HG02885 (cell line): Measurements from ENCODE around the gene ADGRE2.
"Not testable (repeated sequence)": the region's sequence is repeated elsewhere in the genome, so short reads cannot be mapped to it uniquely, and the experiment has no call there.

Source experiments
- ATAC-seq: cut with Tn5 transposase; IDR thresholded peaks from one replicate; pipeline ENCODE4 v1.9.1; 2021; ENCODE audit warnings: mild to moderate bottlenecking; ENCODE audit not compliant: unreplicated experiment, poor library complexity

The ADGRE2 gene

DNA sequence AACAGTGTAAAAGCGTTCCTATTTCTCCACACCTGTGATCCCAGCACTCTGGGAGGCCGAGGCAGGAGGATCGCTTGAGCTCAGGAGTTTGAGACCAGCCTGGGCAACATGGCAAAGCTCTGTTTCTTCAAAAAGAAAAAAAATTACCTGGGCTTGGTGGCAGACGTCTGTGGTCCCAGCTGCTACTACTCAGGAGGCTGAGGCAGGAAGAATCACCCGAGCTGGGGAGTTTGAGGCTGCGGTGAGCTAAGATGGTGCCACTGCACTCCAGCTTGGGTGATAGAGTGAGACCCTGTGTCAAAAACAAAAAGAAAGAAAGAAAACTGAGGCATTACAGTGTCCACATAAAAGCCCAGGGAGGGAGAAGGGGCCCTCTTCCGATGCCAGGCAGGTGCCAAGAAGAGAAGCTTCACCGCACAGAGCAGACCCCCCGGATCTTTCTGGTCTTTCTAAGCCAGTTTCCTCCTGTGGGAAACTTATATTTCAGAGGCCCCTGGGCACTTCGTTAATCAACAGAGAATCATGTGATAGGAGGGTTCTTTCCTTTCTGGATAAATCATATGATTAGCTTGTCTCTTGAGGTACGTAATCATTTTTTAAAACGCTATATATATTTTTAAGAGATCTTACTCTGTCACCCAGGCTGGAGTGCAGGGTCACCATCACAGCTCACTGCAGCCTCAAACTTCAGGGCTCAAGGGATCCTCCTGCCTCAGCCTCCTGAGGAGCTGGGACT is at the start of gene ADGRE2:
Gene ADGRE2, minus strand, starts transcription at position 451 of the 736 bp plus-strand sequence. CDS start 1,804 bp downstream, outside the sequence.
- ATAC-seq: not testable (repeated sequence)

DNA sequence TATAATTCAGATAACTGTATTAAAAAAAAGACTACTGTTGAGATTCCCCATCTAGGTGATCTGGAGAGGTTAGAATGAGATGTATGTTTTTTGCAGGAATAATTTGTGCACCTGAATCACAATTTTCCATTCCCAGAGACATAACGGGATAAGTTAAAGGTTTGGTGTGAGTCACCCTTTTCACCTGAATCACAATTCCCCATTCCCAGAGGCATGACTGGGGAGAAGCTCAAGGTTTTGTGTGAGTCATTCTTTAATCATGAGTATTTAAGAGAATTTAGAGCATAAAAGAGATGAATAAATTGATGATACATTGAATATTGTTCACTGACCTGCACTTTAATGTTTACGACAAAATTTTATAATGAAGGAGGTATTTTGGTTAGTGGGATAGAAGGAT is 47.6 kb upstream of the ADGRE2 start:
- no peak for ATAC-seq

DNA sequence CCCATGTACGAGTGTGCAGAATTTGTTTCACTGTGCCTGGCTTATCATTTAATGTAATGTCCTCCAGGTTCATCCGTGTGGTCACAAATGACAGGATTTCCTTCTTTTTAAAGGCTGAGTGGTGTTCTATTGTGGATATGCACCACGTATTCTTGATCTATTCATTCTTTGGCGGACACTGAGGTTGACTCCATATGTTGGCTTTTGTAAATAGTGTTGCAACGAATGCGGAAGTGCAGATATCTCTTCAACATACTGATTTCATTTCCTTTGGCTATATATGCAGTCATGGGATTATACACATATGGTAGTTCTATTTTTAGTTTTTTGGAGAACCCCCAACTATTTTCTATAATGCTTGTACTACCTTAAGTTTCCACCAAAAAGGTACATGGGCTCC is 43.6 kb upstream of the ADGRE2 start:
- no peak for ATAC-seq

DNA sequence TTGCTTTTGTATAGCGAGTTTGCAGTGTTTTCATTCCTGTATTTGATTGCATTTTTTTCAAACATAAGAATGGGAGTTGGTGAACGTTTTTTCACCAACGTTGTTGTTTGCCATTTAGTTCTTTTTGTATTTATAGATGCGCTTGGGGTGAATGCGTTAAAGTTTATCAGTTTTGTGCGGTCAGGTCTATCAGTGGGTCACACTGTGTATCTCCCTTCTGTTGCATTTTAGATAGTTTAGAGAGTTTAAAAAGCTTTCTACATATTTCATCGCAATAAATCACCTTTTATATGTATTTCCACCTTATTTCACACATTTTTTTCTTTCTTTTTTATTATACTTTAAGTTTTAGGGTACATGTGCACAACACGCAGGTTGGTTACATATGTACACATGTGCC is 40.2 kb upstream of the ADGRE2 start:
- no peak for ATAC-seq

DNA sequence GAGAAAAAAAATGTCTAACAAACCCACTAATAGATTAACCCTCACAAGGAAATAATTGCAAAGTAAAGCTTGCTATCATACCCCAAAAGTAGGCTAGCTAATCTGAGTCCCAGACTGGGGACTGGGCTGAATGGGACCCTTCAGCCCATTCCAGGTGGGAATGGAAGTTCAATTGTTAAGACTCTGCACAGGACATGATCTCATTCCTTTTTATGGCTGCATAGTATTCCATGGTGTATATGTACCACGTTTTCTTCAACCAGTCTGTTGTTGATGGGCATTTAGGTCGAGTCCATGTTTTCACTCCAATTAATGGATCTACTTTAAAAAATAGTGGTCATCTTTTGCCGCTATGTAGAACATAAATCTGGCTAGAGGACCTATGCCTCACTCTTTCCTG is 38.7 kb upstream of the ADGRE2 start:
- no peak for ATAC-seq

DNA sequence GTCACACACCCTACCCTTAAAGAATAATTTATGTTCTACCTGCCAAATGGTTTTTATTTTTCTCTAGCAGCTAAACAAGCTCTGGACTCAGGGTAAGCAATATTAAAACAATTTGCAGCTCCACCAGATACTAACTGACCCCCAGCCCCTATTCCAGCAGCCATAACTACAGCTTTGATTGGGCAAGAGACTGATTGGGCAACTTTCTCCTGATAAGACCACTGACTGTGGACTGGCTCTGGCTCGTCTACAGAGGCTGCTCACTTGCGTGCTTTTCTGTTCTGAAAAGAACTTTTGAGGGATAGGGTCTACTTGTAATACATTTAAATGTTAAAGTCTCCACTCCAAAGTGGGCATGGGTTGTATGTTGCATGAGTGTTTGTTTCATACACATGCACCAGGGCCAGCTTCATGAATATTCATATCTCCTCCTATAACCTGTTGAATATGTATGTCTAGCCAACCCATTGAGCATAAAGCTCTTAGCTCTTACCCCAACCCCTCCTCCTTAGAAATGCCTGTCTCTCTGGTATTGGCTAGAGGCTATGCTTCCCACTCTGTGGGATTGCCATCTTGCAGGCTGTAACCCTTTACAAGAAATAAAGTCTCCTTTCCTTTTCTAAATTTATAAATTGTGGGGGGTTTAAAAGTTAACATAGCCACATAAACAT is 36.8 kb upstream of the ADGRE2 start:
- no peak for ATAC-seq

DNA sequence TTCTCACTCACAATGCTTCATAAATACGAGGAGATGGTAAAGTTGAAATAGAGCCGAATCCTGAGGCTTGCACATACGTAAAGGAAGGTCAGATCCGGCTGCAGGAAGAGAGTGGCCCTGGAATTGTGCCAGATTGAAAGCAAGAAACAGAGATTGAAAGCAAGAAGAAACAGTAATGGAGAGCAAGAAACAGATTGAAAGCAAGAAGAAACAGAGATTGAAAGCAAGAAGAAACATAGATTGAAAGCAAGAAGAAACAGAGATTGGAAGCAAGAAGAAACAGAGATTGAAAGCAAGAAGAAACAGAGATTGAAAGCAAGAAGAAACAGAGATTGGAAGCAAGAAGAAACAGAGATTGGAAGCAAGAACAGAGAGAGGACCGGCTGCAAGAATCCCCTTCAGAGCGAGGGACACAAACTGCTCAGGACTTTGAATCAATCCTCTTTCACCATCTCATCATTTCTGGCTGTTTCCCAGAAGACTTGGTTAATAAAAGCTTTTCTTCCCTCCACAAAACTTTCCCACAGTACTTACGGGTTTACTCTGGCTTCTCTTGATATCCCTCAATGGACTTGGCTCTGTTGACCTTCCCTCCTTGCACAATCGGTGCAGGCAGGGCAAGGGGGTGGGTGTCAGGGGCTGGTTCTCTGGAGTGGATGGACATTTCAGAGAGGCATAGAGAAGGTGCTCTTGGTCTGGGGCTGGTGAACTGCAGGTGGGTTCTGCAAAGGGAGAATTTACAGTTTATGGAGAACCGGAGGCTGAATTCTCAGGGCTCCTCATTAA is 31.1 kb upstream of the ADGRE2 start:
- ATAC-seq: no peak

DNA sequence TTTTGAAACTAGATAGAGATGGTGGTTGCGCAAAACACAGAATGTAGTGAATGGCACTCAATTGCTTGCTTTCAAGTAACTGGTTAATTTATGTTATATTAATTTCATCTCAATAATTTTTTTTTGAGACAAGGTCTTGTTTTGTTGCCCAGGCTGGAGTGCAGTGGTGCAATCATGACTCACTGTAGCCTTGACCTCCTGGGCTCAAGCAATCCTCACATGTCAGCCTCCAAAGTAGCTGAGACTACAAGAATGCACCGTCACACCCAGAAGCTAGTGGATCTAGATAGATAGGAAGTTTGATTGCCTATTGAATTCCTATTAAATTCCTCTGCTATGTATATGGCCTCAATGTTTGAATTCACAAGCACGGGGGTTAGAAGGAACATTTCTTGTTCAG is 26.4 kb upstream of the ADGRE2 start:
- ATAC-seq: no peak

DNA sequence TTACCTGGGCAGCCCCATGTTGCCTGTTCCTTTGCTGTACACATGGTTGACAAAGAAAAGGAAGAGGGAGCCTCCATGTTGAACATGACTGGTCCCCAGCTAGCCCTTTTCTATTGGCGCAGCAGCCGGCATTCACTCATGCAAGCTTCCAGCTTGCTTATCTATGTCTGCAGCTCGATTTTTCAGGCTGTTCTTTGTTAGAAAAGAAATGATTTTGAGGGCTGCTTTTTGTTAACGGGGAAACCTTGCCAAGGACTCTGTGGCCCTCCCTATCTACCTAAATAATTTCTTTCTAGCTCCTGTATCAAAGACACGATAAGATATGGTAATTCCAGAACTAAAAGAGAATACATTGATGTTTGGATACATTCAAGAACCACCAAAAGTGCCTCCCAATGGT is 20.4 kb upstream of the ADGRE2 start:
- no peak for ATAC-seq

DNA sequence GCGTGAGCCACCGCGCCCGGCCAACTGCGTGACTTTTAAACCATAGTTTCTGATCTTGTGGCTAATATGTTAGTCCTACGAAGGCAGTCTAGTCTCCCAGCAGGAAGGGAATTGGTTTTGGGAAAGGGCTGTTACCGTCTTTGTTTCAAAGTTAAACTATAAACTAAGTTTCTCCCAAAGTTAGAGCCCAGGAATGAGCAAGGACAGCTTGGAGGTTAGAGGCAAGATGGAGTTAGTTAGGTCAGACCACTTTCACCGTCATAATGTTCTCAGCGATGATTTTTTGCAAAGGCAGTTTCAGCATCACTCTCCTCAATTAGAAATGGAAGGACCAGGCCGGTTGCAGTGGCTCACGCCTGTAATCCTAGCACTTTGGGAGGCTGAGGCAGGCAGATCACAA is 17.7 kb upstream of the ADGRE2 start:
- no peak for ATAC-seq

DNA sequence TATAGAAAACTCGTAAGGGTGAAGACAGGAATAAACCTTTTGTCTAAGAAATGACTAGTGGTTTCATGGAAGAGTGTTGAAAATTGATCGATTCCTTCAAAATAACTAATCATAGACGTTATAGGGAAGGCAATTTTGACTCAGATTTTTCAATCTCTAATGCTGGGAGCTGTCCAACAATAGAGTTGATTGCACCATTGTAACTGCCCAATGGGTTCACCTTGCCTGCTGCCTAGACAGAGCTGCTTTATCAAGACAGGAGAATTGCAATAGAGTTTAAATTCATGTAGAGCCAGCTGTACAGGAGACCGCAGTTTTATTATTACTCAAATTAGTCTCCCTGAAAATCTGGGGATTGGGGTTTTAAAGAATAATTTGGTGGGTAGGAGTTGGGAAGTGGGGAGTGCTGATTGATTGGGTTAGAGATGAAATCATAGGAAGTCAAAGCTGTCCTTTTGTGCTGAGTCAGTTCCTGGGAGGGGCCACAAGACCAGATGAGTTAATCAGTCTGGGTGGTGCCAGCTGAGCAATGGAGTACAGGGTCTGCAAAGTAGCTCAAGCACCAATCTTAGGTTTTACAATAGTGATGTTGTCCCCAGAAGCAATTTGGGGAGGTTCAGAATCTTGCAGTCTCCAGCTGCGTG is 16.8 kb upstream of the ADGRE2 start:
- no peak for ATAC-seq

DNA sequence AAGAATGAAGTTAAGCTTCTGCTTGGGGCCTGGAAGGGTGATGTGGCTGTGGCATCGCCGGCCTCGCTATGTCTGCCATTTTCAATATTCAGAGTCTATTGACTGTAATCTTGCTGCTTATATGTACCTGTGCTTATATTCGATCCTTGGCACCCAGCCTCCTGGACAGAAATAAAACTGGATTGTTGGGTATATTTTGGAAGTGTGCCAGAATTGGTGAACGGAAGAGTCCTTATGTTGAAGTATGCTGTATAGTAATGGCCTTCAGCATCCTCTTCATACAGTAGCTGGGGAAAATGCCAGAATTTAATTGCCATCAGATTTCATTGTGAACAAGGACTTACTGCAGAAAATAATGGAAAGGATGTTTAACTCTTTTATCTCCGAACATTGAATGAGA is 13.9 kb upstream of the ADGRE2 start:
- not testable (repeated sequence) for ATAC-seq

DNA sequence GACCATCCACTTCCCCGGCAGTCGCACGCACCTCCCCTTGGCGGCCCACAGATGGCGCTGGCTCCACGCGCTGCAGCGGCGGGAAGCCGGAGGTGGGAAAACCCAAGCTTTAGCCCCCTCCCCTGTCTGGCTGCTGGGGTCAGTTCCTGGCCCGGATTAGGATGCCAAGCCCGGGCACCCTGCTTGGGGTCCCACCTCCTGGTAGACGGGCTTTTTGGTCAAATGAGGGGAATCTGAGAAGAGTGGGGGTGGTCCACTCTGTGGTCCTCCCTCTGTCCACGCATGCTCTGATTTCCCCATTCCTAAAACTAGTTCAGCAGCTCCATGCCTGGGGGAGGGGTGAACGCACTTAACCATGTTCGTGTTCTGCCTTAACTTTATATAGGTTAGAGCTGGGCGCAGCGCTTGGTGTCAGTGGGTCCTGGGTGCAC is 8.1 kb upstream of the ADGRE2 start:
- ATAC-seq: no peak

DNA sequence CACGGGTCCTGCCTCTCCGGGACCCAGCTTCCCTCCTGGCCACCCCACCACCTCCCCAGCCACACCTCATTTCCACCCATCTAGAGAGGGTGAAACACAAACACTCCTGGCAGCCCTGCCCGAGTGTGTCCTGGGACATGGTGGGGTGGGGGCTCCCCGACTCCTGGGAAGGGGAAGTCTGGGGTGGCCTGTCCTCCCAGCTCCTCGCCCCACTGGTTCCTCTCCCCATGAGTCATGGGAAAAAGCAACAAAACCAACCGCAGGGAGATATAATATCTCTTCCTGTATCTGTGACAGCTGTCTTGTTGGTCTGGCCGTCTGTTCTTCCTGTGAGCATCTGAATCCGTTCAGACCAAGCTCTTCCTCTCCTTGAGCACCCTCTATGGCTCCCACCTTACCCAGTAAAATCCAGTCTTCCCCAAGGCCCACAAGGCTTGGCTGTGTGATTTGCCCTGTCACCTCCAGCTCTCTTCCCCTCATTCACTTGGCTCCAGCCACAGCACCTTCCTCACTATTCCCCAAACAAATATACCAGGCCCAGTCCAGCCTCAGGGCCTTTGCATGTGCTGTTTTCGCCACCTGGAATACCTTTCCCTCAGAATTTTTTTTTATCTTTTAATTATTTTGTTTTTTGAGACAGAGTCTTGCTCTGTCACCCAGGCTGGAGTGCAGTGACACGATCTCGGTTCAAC is 6.9 kb upstream of the ADGRE2 start:
- not testable (repeated sequence) for ATAC-seq

DNA sequence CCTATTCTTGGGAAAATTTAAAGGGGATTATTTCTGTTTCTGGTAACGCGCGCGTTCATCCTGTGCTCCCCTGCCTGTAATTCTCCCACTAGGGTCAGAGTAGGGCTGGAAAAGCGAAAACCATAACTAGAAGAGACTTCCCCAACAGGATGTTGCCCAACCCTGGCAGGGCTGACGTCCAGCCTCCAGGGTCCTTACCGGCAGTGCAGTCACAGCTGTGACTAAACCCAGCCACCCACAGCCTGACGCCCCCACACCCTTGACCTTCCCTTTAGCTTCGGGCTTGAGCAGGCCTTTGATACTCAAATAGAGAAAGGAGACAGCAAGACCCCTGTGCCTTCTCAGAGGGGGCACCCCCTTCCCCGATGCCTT is 6.4 kb upstream of the ADGRE2 start:
- ATAC-seq: not testable (repeated sequence)

DNA sequence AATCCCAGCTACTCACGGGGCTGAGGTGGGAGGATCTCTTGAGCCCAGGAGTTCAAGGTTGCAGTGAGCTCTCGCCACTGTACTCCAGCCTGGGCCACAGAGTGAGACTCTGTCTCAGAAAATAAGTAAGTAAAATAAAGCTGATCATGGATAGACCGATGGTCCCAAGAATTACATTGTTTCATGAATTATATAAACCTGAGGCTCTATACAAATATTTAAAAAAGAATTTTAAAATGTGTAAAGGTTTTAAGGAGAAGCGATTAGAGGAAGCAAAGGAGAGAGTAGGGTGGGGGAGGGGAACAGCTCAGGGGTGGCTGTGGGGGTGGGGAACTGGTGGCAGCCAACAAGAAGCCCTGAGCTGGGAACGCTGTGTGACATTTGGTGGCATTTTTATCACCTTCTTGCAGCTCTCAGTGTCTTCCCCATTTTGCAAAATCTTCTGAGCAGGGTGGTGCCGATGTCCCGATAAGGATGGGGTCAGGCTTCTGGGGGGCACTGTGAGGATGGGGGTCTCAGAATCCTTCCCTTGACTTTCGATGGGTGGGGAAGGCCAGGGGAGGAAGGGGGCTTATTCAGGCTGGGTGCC is 5.1 kb upstream of the ADGRE2 start:
- ATAC-seq: not testable (repeated sequence)

DNA sequence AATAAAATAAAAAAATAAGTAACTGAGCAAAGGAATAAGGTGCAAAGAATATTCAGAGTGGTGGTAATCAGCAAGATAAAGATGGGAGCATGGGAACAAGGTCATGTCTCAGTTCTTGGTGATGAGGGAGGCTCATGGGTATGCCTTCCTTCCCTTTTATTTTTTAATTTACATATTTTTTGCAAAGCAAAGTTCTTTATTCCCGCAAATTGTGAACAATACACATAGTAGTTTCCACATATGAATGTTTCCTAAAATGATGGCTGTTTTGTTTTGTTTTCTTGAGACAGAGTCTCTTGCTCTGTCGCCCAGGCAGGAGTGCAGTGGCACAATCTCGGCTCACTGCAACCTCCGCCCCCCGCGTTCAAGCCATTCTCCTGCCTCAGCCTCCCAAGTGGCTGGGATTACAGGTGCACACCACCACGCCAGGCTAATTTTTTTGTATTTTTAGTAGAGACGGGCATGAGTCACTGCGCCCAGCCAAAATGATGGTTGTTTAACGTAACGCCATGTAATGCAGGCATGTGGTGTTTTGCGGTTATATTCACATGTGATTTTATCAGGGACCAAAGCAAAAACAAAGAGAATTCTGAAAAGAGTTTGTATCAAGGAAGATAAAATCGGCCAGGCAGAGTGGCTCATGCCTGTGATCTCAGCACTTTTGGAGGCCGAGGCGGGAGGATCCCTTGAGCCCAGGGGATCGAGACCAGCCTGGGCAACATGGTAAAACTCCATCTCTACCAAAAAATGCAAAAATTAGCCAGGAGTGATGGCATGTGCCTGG is 4.5 kb upstream of the ADGRE2 start:
- ATAC-seq: no peak

DNA sequence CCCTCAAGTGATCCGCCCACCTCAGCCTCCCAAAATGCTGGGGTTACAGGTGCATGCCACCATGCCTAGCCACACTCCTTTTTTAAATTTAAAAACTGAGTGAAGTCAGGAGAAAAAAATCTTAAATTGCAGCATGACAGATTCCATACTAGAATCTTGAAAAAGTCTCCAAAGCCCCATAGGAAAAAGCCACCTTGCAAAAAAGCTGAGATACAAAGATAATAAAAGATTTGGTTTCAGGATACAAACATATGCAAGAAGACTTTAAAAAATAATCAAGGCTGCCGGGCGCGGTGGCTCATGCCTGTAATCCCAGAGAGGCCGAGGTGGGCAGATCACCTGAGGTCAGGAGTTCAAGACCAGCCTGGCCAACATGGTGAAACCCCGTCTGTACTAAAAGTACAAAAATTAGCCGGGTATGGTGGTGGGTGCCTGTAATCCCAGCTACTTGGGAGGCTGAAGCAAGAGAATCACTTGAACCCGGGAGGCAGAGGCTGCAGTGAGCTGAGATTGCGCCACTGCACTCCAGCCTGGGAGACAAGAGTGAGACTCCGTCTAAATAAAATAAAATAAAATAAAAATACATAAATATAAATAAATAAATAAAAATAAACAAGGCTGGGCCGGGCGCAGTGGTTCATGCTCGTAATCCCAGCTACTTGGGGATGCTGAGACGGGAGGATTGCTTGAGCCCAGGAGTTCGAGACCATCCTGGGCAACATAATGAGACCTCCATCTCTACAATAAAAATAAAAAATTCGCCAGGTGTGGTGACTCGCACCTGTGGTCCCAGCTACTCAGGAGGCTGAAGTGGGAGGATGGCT is 3.6 kb upstream of the ADGRE2 start:
- ATAC-seq: not testable (repeated sequence)
